Measurements from ENCODE around the gene ABCF2.

- TF ChIP-seq, protein P1, sequence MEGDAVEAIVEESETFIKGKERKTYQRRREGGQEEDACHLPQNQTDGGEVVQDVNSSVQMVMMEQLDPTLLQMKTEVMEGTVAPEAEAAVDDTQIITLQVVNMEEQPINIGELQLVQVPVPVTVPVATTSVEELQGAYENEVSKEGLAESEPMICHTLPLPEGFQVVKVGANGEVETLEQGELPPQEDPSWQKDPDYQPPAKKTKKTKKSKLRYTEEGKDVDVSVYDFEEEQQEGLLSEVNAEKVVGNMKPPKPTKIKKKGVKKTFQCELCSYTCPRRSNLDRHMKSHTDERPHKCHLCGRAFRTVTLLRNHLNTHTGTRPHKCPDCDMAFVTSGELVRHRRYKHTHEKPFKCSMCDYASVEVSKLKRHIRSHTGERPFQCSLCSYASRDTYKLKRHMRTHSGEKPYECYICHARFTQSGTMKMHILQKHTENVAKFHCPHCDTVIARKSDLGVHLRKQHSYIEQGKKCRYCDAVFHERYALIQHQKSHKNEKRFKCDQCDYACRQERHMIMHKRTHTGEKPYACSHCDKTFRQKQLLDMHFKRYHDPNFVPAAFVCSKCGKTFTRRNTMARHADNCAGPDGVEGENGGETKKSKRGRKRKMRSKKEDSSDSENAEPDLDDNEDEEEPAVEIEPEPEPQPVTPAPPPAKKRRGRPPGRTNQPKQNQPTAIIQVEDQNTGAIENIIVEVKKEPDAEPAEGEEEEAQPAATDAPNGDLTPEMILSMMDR (optimal IDR thresholded peaks at IDR 0.05 in 1 of 3, IDR thresholded peaks at IDR 0.05 in 1 of 3, conservative IDR thresholded peaks at IDR 0.05 in 1 of 3; ENCODE audit: extremely low read depth in 1 of 3, insufficient read depth in 2 of 3, low read length in 3 of 3) = no peak
- TF ChIP-seq EZH2 (IDR thresholded peaks at IDR 0.05; ENCODE audit: low read length) = no peak
These were observed 22.2 kb upstream of the ABCF2 start for GRCh38 chr7:151249034-151249731.

All from keratinocyte (primary cell).